GM10248 (cell line): ENCODE results near the gene MFAP5.

ENCODE experiments used
- CTCF ChIA-PET: fragments of 300-600 bp; sonication (Branson Sonifier 250); formaldehyde crosslinking; extraction: SDS; loops from one replicate; lab custom pipeline; 2021; ENCODE audit warnings: antibody characterized with exemption; lab: Yijun Ruan, JAX
- POLR2A ChIA-PET: fragments of 350-650 bp; sonication (Branson Sonifier 250); formaldehyde crosslinking; extraction: SDS; loops from one replicate; lab custom pipeline; 2020; ENCODE audit warnings: antibody characterized with exemption; lab: Yijun Ruan, JAX
- DNase-seq: peaks from one replicate; pipeline ENCODE4 v3.0.0; 2012; ENCODE audit errors: extremely low spot score
- CTCF ChIP-seq: IDR thresholded peaks from 2 replicates; pipeline ENCODE4 v1.5.1; 2012; ENCODE audit warnings: mild to moderate bottlenecking, low read depth; ENCODE audit errors: extremely low read depth, missing control alignments, control extremely low read depth

Gene MFAP5

GRCh38 chr12:8689681-8690080 is 27.1 kb upstream of the MFAP5 start:
- POLR2A ChIA-PET: no interaction called here

DNA sequence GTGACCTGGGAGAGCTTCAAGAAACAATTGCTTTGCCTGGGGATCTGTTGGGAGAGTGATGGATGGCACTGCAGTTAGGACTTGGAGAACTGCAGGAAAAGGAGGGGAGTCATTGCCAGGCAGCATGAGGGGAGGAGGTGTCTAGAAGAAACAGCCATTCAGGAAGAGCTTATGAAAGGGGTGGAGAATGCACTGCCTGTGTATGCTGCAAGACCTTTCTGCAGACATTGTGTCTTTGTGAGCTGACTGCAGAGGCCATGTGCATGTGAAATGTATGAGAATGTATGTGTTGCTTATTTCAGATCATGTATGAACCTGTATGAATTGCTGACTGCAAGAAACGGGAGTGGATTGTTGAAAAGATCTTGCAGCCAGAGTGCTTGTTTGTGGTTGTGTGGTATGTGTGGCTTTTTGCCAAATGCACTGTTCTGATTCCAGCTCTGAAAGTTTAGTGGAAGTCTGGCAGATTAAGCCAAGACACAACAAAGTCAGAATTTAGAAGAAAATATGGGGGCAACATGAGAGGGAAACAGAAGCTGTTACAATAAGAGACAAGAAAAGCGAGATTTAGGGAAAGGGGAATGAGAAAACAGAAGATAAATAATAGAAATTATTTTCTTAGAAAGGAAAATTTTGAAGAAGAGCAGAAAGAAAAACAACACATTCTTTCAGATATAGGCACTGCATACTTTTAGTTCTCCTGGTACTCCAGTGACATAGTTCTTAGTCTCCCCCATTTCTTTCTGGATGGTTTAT is 25.4 kb upstream of the MFAP5 start:
- TF ChIP-seq CTCF: no peak
- ChIA-PET POLR2A (no interaction called here), CTCF (interaction anchor here (0.7 to 2.1 kb wide), 6 partner anchors 10 to 361 kb away, joined by 3 to 11 read pairs (median 3); no protein-coding TSS in a partner anchor)
- DNase-seq: no peak

More at GRCh38 chr12:8689681-8690080, 27.1 kb upstream of the MFAP5 start:
- no peak for DNase-seq
- TF ChIP-seq CTCF: no peak
- CTCF ChIA-PET: no interaction called here

GRCh38 chr12:8685051-8685450 is 22.4 kb upstream of the MFAP5 start:
- POLR2A ChIA-PET: no interaction called here
- no peak for DNase-seq
- no peak for TF ChIP-seq CTCF
- CTCF ChIA-PET: interaction anchor here (1.1 to 4.8 kb wide), 7 partner anchors 9 to 230 kb away, joined by 3 to 24 read pairs (median 4); partner anchors contain the start of gene PHC1

- DNase-seq: no peak
- POLR2A ChIA-PET: no interaction called here
- CTCF ChIA-PET: interaction anchor here (0.6 to 4.8 kb wide), 35 partner anchors 8 to 373 kb away, joined by 3 to 27 read pairs (median 4); partner anchors contain the start of genes A2ML1 and RIMKLB
Measured at GRCh38 chr12:8681129-8681884, 18.7 kb upstream of the MFAP5 start.

DNA sequence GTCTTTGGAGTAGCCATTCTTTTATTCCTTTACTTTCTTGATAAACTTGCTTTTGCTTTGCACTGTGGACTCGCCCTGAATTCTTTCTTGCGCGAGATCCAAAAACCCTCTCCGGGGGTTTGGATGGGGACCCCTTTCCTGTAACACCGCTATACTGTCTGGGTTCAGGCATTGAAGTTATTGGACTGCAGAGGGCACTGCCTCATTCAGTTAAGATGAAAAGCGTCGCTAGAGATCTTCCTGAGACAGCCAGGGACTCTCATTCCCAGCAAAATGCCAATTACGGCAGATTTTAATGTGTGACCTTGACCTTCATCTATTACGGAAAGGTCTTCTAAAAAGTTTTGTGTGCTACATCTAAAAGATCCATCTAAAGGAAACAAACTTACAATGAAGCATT is 17.9 kb upstream of the MFAP5 start:
- TF ChIP-seq CTCF: no peak
- no peak for DNase-seq
- ChIA-PET CTCF (interaction anchor here (1.5 to 4.8 kb wide), 7 partner anchors 7 to 210 kb away, joined by 3 to 27 read pairs (median 7); partner anchors contain the start of gene A2ML1), POLR2A (no interaction called here)

More at GRCh38 chr12:8681129-8681884, 18.7 kb upstream of the MFAP5 start:
- no peak for TF ChIP-seq CTCF

DNA sequence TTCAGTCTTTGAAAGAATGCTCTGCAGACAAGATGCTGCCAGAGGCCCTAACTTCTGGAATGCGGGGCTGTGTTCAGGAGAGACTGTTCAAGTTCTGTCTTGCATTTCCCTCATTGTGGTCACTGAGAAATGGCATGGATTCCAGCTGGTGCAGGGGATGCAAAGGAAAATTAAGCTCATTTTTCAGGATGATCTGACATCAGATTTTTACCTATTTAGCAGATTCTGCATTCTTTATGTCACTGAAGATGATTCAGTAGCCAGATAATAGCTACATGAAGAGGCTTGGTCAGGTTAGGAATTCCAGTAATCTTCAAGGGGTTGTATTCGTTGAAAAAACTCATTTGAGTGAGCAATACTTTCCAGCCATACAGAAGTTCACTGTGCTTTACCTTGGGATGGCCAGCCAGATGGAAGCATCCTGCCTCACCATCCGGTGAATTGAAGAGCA is 16.1 kb upstream of the MFAP5 start:
- DNase-seq: no peak
- no peak for TF ChIP-seq CTCF
- ChIA-PET CTCF (interaction anchor here (1.1 to 3.9 kb wide), 6 partner anchors 10 to 211 kb away, joined by 3 to 18 read pairs (median 6); no protein-coding TSS in a partner anchor), POLR2A (no interaction called here)
